IgD-negative memory B cell (primary cell): ENCODE data around the gene PRICKLE2. TPM values are rescaled to one million over a fixed set of nuclear protein-coding genes. Genes with fewer than 3 reads are reported as not detected.

Experiments used
- H3K27ac Mint-ChIP-seq, 3 donors: one replicate each; pipeline ENCODE4 v1.8.0; 2020 to 2022; ENCODE audit warnings: mild to moderate bottlenecking in 3 of 3, mixed read lengths in 3 of 3, moderate library complexity in 1 of 3
- H3K27me3 Mint-ChIP-seq: one replicate; pipeline ENCODE4 v1.8.0; 2021; ENCODE audit warnings: mixed read lengths
- H3K36me3 Mint-ChIP-seq: one replicate; pipeline ENCODE4 v1.8.0; 2020; ENCODE audit warnings: mild to moderate bottlenecking, mixed read lengths
- H3K4me1 Mint-ChIP-seq, 3 donors: one replicate each; pipeline ENCODE4 v1.8.0; 2020 to 2022; ENCODE audit warnings: mixed read lengths in 3 of 3, mild to moderate bottlenecking in 1 of 3
- H3K4me3 Mint-ChIP-seq, 4 donors: one replicate each; pipeline ENCODE4 v1.8.0; 2020 to 2022; ENCODE audit warnings: mild to moderate bottlenecking in 4 of 4, mixed read lengths in 4 of 4, moderate library complexity in 3 of 4
- H3K9me3 Mint-ChIP-seq, 3 donors: one replicate each; pipeline ENCODE4 v1.8.0; 2020 to 2021; ENCODE audit warnings: mixed read lengths in 3 of 3, mild to moderate bottlenecking in 1 of 3
- polyA plus RNA-seq: library from polyadenylated mRNA; unstranded; fragments of 300-500 nt; fragmentation: Illumina TruSeq; gene quantifications from one replicate; pipeline ENCODE4 v1.2.3, GENCODE V29; 2021

PRICKLE2 gene
- polyA plus RNA-seq, 1 donor from 2014 or later = 0.73 TPM

DNA sequence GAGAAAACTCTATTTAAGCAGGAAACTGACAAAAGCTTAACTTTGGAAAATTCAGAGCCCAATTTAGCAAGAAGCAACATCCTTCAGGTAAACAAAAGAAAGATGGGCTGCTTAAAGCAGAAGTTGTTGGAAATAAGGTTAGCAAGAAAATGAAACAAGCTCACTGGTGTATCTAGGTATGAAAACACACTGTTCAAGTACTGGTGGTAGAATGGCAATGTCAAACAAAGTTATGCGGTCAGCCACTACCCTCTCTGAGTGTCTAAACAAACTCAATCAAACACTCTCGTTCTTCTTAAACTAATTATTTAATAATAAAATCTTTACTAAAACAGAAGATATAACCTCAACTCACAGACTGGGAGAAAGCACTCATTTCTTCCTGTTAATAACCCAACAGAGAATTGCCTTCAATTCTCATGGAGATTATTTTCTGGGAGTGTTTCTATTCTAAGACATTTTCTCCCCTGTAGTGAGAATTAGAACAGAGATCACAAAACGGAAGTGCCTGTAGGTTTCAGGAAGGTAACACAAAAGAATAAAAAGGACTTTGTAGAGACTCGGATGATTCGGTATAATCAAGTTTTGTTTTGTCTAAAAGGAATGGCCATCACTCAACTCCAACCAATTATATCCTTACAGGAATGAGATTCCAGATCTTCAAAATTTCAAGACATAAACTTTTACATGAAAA lies 28.9 kb downstream of the PRICKLE2 start:
- H3K27ac Mint-ChIP-seq = no peak overlapping the region
- no peaks in the 10 kb centered on the region for H3K4me1 Mint-ChIP-seq
- peaks cover 6% of the 10 kb centered on the region for H3K36me3 Mint-ChIP-seq
- peaks cover 3 to 9% (median 7%) of the 10 kb centered on the region in 3 donors for H3K9me3 Mint-ChIP-seq
- H3K27me3 Mint-ChIP-seq = no peaks in the 10 kb centered on the region
- H3K4me3 Mint-ChIP-seq = no peak overlapping the region

DNA sequence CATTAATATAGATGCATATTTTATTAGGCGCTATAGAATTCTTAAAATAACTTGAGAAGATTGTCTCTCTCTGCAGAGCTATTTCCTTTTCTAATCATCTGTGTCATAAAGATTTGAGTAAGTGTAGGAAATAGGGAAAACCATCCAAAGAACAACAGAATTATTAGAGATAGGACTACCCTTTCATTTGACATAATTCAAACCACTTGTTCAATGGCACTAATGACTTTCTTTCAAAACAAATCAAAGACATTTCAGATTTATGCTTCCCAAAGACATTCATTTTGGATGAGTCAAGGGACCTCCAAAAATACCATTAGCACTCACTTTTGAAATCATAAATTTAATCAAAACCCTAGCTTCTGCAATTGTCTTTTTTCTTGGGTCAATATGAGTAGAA lies 29.5 kb downstream of the PRICKLE2 start:
- no peaks in the 10 kb centered on the region for H3K4me1 Mint-ChIP-seq
- H3K27me3 Mint-ChIP-seq = peaks cover 2% of the 10 kb centered on the region
- H3K27ac Mint-ChIP-seq = no peak overlapping the region
- H3K36me3 Mint-ChIP-seq = peaks cover 6% of the 10 kb centered on the region
- H3K9me3 Mint-ChIP-seq = peaks cover 3 to 9% (median 7%) of the 10 kb centered on the region in 3 donors
- no peak overlapping the region for H3K4me3 Mint-ChIP-seq

DNA sequence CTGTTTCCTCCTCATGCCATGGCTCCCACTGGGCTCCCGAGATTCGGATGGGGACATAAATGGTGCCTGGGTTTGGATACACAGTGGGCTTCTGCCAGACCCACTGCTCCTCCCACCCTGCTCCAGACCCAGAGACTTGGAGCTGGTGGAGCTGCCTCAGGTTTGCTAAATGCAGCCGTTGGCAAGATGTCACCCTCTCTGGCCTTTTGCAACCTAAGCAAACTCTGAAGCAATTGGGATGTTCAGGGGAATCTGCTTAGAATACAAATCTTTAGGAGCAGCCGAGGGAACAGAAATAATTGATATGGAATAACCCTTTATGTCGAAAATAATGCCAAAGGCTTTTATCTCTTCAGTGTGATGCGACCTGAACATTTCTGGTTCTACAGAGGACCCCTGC lies 33.4 kb downstream of the PRICKLE2 start:
- no peak overlapping the region for H3K27ac Mint-ChIP-seq
- peaks cover 0 to 5% (median 4%) of the 10 kb centered on the region in 3 donors for H3K9me3 Mint-ChIP-seq
- H3K4me1 Mint-ChIP-seq = no peaks in the 10 kb centered on the region
- H3K27me3 Mint-ChIP-seq = peaks cover 2% of the 10 kb centered on the region
- H3K36me3 Mint-ChIP-seq = no peaks in the 10 kb centered on the region
- H3K4me3 Mint-ChIP-seq = no peak overlapping the region

DNA sequence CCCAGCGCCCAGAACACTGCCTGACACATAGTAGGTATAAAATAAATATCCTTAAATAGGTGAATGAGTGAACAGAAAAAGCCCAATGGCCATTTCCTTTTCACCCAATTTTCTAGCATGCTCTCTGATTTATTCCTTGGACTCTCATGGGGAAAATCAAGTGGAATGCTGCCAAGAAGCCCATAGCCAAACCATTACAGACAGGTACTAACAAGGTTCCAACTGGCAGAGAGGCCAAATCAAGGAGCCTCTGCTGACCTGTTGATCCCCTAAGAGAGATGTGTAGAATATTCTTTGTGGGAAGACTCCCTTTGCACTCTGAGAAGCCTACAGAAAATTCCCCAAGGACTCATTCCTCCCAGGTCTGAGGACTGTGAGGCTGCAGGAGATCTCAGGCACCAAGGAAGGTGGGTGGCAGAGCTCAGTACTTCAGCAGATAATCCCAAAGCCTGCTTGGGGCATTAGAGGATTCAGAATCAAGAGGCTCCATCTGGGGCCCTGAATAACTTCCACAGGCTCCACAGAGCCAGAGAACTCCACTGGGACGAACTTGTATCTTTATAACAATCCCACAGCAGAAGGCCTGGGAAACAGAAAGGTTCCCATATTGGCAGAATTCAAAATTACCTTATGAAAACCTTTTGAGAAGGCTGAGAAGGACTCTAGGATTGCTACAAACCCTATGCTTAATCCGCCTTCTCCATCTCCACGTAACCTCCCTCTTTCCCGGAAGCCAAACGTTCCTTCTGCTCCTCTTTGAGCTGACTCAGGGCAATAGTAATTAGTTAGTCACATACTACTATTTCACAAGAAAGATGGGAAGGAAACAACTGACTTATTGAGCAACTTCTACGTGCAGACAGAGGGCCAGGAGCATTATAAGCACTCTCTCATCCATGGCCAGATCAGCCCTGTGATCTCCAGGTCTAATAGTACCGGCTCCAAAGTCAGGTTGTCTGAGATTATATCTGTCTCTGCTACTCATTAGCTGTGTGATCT lies 34.5 kb downstream of the PRICKLE2 start:
- Mint-ChIP-seq H3K4me3 (no peak overlapping the region), H3K4me1 (no peaks in the 10 kb centered on the region), H3K27ac (no peak overlapping the region), H3K9me3 (peaks cover 0 to 5% (median 4%) of the 10 kb centered on the region in 3 donors), H3K27me3 (peaks cover 2% of the 10 kb centered on the region), H3K36me3 (no peaks in the 10 kb centered on the region)

DNA sequence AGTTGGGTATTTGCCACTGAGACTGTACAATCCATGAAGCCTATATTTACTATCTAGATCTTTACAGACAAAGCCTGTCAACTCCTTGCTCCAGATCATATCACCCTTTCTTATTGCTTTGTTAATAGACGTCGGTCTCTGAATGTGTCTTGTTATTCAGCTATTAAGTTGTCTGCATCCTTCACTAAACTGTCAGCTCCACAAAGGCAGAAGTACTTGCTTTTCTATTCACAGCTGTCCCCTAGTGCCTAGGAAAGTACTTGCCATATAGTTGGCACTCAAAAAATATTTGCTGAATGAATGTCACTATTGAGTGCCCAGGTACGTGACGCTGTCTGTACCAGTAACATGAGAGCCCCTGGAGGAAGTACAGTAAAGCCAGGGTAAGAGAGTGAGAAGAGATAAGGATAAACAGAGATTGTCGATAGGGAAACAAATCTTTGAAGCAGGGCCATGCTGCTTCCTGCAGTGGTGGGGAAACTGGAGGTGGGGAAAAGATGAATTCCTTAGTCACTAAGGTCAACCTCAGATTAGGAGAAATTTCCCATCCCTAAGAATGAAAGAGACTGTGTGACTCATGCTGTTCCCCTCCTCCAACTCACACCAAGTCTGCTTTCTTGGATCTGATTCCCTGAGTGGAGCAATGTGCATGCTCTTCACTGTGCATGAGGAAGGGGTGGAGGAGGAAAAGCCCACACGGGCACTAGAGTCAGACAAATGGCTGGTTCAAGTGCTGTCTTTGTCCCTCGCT lies 36.3 kb downstream of the PRICKLE2 start:
- no peaks in the 10 kb centered on the region for H3K36me3 Mint-ChIP-seq
- no peak overlapping the region for H3K4me3 Mint-ChIP-seq
- peaks cover 0 to 5% (median 4%) of the 10 kb centered on the region in 3 donors for H3K9me3 Mint-ChIP-seq
- H3K27me3 Mint-ChIP-seq = peaks cover 2% of the 10 kb centered on the region
- no peaks in the 10 kb centered on the region for H3K4me1 Mint-ChIP-seq
- H3K27ac Mint-ChIP-seq = no peak overlapping the region

DNA sequence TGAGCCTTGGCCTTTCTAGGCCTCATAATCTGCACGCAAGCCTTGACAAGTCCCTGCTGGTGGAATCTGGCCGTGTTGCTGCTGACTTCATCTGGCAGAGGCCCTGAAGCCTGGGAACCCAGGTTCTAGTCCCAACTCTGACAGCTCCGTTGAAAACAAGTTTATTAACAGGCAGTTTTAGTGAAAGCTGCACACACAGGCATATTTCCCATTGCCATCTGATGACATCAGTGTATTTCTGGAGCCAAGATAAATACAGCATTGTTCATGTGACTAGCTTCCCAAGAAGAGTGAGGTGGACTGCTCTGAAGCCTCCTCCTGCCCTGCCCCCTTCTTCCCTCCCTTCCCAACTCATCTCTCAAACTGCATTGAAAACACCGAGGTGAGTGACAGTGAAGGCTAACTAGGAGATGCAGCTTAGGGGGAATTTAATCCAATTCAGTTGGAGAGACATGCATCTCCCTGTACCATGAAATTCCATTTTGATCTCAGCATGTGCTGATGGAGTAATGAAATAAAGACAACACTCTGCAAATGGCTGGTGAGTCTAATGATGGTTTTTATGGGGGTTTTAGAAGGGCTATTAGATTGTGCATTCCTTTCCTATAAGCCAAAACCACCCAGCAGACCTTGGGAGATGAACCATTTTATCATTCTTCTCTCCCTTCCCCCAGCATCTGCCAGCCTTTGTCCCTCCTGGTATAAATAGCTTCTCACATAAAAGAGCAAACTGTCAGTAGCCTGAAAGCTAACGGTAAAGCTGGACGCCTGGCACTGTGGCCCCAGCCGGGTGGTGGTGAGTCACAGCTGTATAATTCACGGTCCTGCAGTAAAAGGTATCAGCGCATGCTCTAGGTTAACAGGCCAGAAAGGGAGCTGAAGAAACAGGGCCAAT lies 38.0 kb downstream of the PRICKLE2 start:
- H3K27me3 Mint-ChIP-seq = peaks cover 2% of the 10 kb centered on the region
- no peak overlapping the region for H3K4me3 Mint-ChIP-seq
- no peak overlapping the region for H3K27ac Mint-ChIP-seq
- no peaks in the 10 kb centered on the region for H3K4me1 Mint-ChIP-seq
- no peaks in the 10 kb centered on the region for H3K9me3 Mint-ChIP-seq
- no peaks in the 10 kb centered on the region for H3K36me3 Mint-ChIP-seq

DNA sequence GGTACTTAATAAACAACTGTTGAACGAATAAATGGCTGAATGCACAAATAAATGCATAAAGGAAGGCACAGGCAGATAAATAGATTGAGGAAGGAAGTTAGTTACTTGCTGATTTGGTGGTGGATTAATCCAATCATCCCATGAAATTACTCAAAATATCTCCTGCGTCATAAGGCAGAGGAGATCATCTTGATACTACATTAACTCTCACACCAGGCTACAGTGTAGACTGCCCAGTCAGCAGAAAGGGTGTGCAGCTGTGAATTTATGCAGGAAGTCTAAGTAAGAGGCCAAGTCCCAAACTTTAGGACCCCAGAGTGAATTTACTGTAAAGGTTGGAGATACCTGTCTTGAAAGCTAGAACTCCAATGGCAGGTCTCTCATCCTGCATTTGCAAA lies 38.6 kb downstream of the PRICKLE2 start:
- Mint-ChIP-seq H3K36me3 (no peaks in the 10 kb centered on the region), H3K27ac (no peak overlapping the region), H3K27me3 (peaks cover 2% of the 10 kb centered on the region), H3K9me3 (no peaks in the 10 kb centered on the region), H3K4me3 (no peak overlapping the region), H3K4me1 (no peaks in the 10 kb centered on the region)

DNA sequence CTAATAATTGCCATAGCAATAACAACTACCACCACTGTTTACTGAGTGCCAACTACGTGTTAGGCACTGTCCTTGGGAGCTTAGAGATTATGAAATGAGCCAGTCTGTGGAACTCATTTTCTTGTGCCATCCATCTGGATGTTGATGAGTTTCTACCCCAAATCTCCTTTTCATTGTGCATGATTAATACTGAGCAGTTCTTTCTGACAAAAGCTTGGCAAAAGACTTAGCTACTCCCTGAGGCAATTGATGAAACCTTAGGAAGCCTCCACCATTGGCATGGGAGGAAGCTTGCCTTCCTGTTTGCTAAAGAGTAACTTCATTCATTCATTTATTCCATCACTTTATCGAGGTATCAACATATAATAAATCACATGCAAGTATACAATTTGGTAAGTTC lies 39.8 kb downstream of the PRICKLE2 start:
- no peak overlapping the region for H3K4me3 Mint-ChIP-seq
- no peaks in the 10 kb centered on the region for H3K27me3 Mint-ChIP-seq
- no peaks in the 10 kb centered on the region for H3K4me1 Mint-ChIP-seq
- no peaks in the 10 kb centered on the region for H3K9me3 Mint-ChIP-seq
- peaks cover 3% of the 10 kb centered on the region for H3K36me3 Mint-ChIP-seq
- H3K27ac Mint-ChIP-seq = no peak overlapping the region

DNA sequence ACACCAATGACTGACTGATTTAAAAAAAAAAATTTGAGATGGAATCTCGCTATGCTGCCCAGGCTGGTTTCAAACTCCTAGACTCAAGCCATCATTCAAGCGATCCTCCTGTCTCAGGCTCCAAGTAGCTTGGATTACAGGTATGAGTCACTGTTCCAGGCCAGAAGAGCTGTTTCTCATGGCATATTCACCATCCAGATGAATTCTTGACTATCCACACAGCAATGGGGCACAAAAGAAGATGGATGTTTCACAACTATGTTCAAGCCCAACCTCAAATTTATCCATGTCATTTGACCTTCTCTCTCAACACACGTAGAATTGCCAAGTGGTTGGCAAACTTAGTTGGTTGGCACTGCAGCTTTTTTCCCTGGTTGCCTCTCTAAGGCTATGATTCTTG lies 40.6 kb downstream of the PRICKLE2 start:
- Mint-ChIP-seq H3K36me3 (peaks cover 3% of the 10 kb centered on the region), H3K4me1 (no peaks in the 10 kb centered on the region), H3K4me3 (no peak overlapping the region), H3K9me3 (no peaks in the 10 kb centered on the region), H3K27me3 (no peaks in the 10 kb centered on the region), H3K27ac (no peak overlapping the region)

DNA sequence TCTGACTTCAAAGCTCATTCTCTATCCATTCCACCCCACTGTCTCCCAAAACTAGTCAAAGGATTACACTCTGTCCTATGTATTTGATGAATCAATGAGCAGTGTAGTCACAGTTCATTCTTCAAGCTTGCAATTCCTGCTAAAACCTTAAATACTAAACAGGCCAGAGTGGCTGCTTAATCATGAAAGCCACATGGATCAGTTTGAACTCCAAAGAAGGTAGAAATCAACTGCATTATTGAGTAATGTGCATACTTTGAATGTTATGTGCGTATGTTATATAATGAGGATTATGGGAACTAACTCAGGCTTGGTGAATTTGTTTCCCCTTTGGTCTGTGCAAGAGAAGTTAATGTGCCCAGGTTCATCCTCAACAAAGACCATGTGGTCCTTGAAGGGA lies 45.4 kb downstream of the PRICKLE2 start:
- Mint-ChIP-seq H3K4me1 (peaks cover 0 to 7% (median 0%) of the 10 kb centered on the region in 3 donors), H3K27ac (no peak overlapping the region), H3K36me3 (peaks cover 3% of the 10 kb centered on the region)

DNA sequence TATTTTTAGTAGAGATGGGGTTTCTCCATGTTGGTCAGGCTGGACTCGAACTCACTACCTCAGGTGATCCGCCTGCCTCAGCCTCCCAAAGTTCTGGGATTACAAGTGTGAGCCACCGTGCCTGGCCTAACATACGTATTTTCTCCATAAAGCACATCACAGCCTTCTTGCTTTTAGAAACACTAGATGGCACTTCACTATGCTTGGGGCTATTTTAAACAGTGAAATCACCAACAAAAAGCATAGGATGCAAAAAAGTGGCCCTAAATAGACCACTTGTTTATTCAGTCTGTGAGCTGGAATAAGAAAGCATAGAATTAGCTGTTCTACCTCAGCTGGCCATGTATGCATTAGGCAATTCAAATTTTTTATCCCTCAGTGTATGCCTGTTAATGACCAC lies 46.0 kb downstream of the PRICKLE2 start:
- peaks cover 0 to 7% (median 0%) of the 10 kb centered on the region in 3 donors for H3K4me1 Mint-ChIP-seq
- H3K27ac Mint-ChIP-seq = no peak overlapping the region
- H3K4me3 Mint-ChIP-seq = no peak overlapping the region
- H3K36me3 Mint-ChIP-seq = peaks cover 3% of the 10 kb centered on the region
- H3K9me3 Mint-ChIP-seq = peaks cover 0 to 1% (median 0%) of the 10 kb centered on the region in 3 donors
- peaks cover 2% of the 10 kb centered on the region for H3K27me3 Mint-ChIP-seq

More for the DNA sequence above, 45.4 kb downstream of the PRICKLE2 start:
- H3K27me3 Mint-ChIP-seq = peaks cover 2% of the 10 kb centered on the region
- peaks cover 0 to 1% (median 0%) of the 10 kb centered on the region in 3 donors for H3K9me3 Mint-ChIP-seq
- no peak overlapping the region for H3K4me3 Mint-ChIP-seq

DNA sequence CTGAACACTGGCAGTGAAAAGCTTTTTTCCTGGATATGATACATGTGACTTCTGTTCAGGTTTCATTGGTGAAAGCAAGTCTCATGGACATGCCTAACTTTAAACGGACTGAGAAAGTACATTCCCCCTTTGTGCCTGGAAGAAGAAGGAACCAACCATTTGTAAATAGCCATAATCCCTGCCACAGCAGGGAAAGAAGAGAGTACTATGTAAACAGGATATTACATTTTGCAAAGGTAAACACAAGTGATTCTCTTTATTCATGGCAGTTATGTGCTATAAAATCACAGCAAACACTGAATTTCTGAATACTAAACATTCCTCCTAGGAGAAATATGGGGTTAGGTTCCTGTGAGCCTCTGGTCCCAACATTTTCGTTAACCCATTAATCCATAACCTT lies 46.8 kb downstream of the PRICKLE2 start:
- H3K36me3 Mint-ChIP-seq = peaks cover 5% of the 10 kb centered on the region
- H3K27ac Mint-ChIP-seq = no peak overlapping the region
- H3K4me1 Mint-ChIP-seq = peaks cover 0 to 7% (median 0%) of the 10 kb centered on the region in 3 donors
- no peak overlapping the region for H3K4me3 Mint-ChIP-seq
- peaks cover 2% of the 10 kb centered on the region for H3K27me3 Mint-ChIP-seq
- H3K9me3 Mint-ChIP-seq = peaks cover 0 to 1% (median 0%) of the 10 kb centered on the region in 3 donors

DNA sequence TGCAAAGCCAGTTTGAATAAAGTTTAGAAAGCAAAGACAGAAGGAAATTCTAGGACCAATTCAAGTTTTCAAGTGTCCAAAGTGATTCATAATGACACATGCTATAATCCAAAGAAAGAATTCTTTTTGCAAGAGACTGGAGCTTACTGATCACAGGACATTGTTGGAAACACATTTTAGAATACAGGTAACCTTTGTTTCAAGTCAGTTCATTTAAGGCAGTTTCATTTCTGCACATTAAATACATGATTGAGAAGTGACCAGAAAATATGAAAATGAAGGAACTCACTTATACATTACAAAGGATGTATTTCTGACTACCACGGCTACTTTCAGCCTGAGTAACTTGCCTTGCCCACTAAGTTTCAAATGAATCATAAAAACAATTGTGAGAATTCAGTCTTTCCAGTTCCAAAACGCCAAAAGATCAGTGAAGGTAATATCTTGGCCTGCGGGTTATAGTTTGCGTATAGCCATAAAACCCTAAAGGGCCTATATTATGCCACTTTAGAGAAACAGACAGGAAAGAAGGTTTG lies 48.7 kb downstream of the PRICKLE2 start:
- Mint-ChIP-seq H3K4me1 (peaks cover 0 to 7% (median 1%) of the 10 kb centered on the region in 3 donors), H3K9me3 (peaks cover 0 to 1% (median 0%) of the 10 kb centered on the region in 3 donors), H3K27ac (no peak overlapping the region), H3K27me3 (peaks cover 2% of the 10 kb centered on the region), H3K36me3 (peaks cover 5% of the 10 kb centered on the region), H3K4me3 (no peak overlapping the region)

DNA sequence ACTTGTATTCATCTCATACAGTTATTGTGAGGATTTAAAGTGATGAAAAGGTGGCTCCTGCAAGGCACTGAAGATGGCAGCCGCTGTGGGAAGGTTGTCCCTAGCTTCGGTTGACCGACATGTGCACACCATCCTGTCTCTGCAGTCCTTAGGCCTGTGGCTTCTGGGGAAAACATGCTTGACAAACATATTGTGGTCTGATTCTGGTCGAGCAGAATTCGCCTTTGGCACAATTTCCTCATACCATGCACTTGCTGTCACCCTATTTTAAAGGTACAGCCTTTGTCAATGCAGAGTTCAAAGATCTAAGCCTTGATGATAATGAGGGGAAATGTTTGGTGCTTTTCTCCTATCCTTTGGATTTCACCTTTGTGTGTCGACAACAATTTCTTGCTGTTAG lies 50.9 kb downstream of the PRICKLE2 start:
- Mint-ChIP-seq H3K27ac (no peak overlapping the region), H3K9me3 (peaks cover 0 to 1% (median 0%) of the 10 kb centered on the region in 3 donors), H3K4me3 (no peak overlapping the region), H3K4me1 (peaks cover 0 to 7% (median 1%) of the 10 kb centered on the region in 3 donors), H3K36me3 (peaks cover 2% of the 10 kb centered on the region), H3K27me3 (peaks cover 2% of the 10 kb centered on the region)
